Gastrocnemius medialis (tissue), 4 donors: Measurements from ENCODE around the gene MAL. TPM values are rescaled to one million over a fixed set of nuclear protein-coding genes. Genes with fewer than 3 reads are reported as not detected.

Experiments used
- ATAC-seq, 2 donors: fragments of 150-250 bp; one replicate each; pipeline ENCODE4 v1.9.1; 2016
- DNase-seq, 2 donors: peaks; one replicate each; pipeline ENCODE4 v3.0.0-alpha.2; 2019
- H3K27ac ChIP-seq, 4 donors: fragments of 200-600 bp; sonication (generic); 1 replicate in 1 of 4; 2 replicates in 3 of 4; pipeline ENCODE4 v1.5.1; 2016 to 2018; ENCODE audit warnings: mild to moderate bottlenecking in 2 of 4, moderate library complexity in 1 of 4
- H3K27me3 ChIP-seq, 3 donors: fragments of 200-600 bp; sonication (generic) in 2 of 3; 1 replicate in 1 of 3; 2 replicates in 2 of 3; pipeline versions ENCODE4 v1.5.1 to v1.6.0; 2016 to 2019; ENCODE audit warnings: mild to moderate bottlenecking in 1 of 3, moderate library complexity in 1 of 3
- H3K36me3 ChIP-seq, 2 donors: fragments of 200-600 bp; sonication (generic) in 1 of 2; one replicate each; pipeline ENCODE4 v1.5.1; 2017 to 2018
- H3K4me1 ChIP-seq, 2 donors: fragments of 200-600 bp; sonication (generic) in 1 of 2; one replicate each; pipeline ENCODE4 v1.5.1; 2016 to 2017; ENCODE audit warnings: mild to moderate bottlenecking in 2 of 2
- H3K4me3 ChIP-seq, 4 donors: fragments of 200-600 bp; sonication (generic) in 3 of 4; 1 replicate in 1 of 4; 2 replicates in 3 of 4; pipeline ENCODE4 v1.5.1; 2016 to 2019; ENCODE audit warnings: mild to moderate bottlenecking in 2 of 4
- H3K9me3 ChIP-seq, 3 donors: fragments of 200-600 bp; sonication (generic) in 2 of 3; 1 replicate in 1 of 3; 2 replicates in 2 of 3; pipeline ENCODE4 v1.5.1; 2016 to 2019
- CTCF ChIP-seq, 5 experiments: fragments of 450-650 bp in 3 of 5; fragments of 200-600 bp in 2 of 5; sonication (generic) in 2 of 5; IDR thresholded peaks in 4 of 5; conservative IDR thresholded peaks in 1 of 5; 1 replicate in 4 of 5; 2 replicates in 1 of 5; pipeline ENCODE4 v1.5.1; 2016 to 2019; ENCODE audit warnings: antibody characterized with exemption in 5 of 5, mild to moderate bottlenecking in 3 of 5, moderate library complexity in 3 of 5
- POLR2A ChIP-seq, 2 donors: fragments of 450-650 bp; IDR thresholded peaks; one replicate each; pipeline ENCODE4 v1.6.1; 2017; ENCODE audit warnings: antibody characterized with exemption in 2 of 2, mild to moderate bottlenecking in 2 of 2, moderate library complexity in 2 of 2
- in situ Hi-C, 4 donors: fragments of 200-750 bp; cut with MboI; loops; one replicate each; pipeline versions ENCODE4 v1.15.0 to v1.8.0; 2017; ENCODE audit warnings: low sequenced_read_pairs in 4 of 4
- intact Hi-C: fragments of 100-400 bp; cut with DNase I; formaldehyde crosslinking; loops from one replicate; pipeline ENCODE4 v1.15.1; 2023; ENCODE audit warnings: low total_unique reads
- total RNA-seq, 4 donors: library from RNA; depleted of rRNA; stranded (reverse); fragments of >200 nt; gene quantifications; one replicate each; pipeline versions ENCODE4 v1.1.0 to v1.2.3, GENCODE V29; 2016

MAL gene
- total RNA-seq, 4 donors from 2014 or later: 0.64 to 2.4 (median 0.87) TPM; not detected in 1

- Histone ChIP-seq H3K4me3 (no peak overlapping the region), H3K27me3 (peaks cover 0 to 3% (median 0%) of the 10 kb centered on the region in 3 donors), H3K27ac (no peak overlapping the region), H3K4me1 (no peaks in the 10 kb centered on the region), H3K36me3 (no peaks in the 10 kb centered on the region), H3K9me3 (no peaks in the 10 kb centered on the region)
- in situ Hi-C loops (no loop called here), intact Hi-C loops (no loop called here)
- no peak for DNase-seq
- no peak for ATAC-seq
- TF ChIP-seq CTCF (IDR thresholded peaks at IDR 0.05 in 4 of 5, conservative IDR thresholded peaks at IDR 0.05 in 1 of 5) (no peak), POLR2A (IDR thresholded peaks at IDR 0.05) (no peak)
Observed at GRCh38 chr2:95058466-95058988, 33.0 kb downstream of the MAL start.

- in situ Hi-C loops: no loop called here
- Histone ChIP-seq H3K4me3 (no peak overlapping the region), H3K27me3 (peaks cover 0 to 3% (median 3%) of the 10 kb centered on the region in 3 donors), H3K27ac (no peak overlapping the region), H3K36me3 (no peaks in the 10 kb centered on the region), H3K4me1 (no peaks in the 10 kb centered on the region), H3K9me3 (no peaks in the 10 kb centered on the region)
- ATAC-seq: no peak
- no peak for TF ChIP-seq CTCF (IDR thresholded peaks at IDR 0.05 in 4 of 5, conservative IDR thresholded peaks at IDR 0.05 in 1 of 5)
- no peak for TF ChIP-seq POLR2A (IDR thresholded peaks at IDR 0.05)
- DNase-seq: no peak
- intact Hi-C loops: no loop called here
Observed at GRCh38 chr2:95058989-95059641, 33.6 kb downstream of the MAL start.

GRCh38 chr2:95059656-95060370, 34.3 kb downstream of the MAL start:
- intact Hi-C loops: no loop called here
- no peak for DNase-seq
- in situ Hi-C loops: no loop called here
- no peaks in the 10 kb centered on the region for H3K36me3 ChIP-seq
- TF ChIP-seq CTCF (IDR thresholded peaks at IDR 0.05 in 4 of 5, conservative IDR thresholded peaks at IDR 0.05 in 1 of 5) (no peak), POLR2A (IDR thresholded peaks at IDR 0.05) (no peak)
- H3K9me3 ChIP-seq: no peaks in the 10 kb centered on the region
- ATAC-seq: no peak
- no peak overlapping the region for H3K4me3 ChIP-seq
- no peaks in the 10 kb centered on the region for H3K4me1 ChIP-seq
- no peak overlapping the region for H3K27ac ChIP-seq
- peaks cover 0 to 3% (median 3%) of the 10 kb centered on the region in 3 donors for H3K27me3 ChIP-seq

- Histone ChIP-seq H3K4me3 (no peak overlapping the region), H3K36me3 (no peaks in the 10 kb centered on the region), H3K9me3 (no peaks in the 10 kb centered on the region), H3K27ac (no peak overlapping the region), H3K27me3 (peaks cover 0 to 5% (median 3%) of the 10 kb centered on the region in 3 donors), H3K4me1 (no peaks in the 10 kb centered on the region)
- DNase-seq (no peak), ATAC-seq (no peak)
- in situ Hi-C loops (no loop called here), intact Hi-C loops (no loop called here)
- TF ChIP-seq POLR2A (IDR thresholded peaks at IDR 0.05): no peak
- no peak for TF ChIP-seq CTCF (IDR thresholded peaks at IDR 0.05 in 4 of 5, conservative IDR thresholded peaks at IDR 0.05 in 1 of 5)
Observed at GRCh38 chr2:95060446-95061118, 35.1 kb downstream of the MAL start.
